Renal pelvis (tissue), 4 donors: ENCODE measurements around the gene A1BG. TPM values are rescaled to one million over a fixed set of nuclear protein-coding genes. Genes with fewer than 3 reads are reported as not detected.

Experiments
- DNase-seq: peaks from one replicate; pipeline ENCODE4 v3.0.0-alpha.2; 2013
- polyA plus RNA-seq, 3 donors: library from polyadenylated mRNA; unstranded; fragments of 120-200 nt; gene quantifications; one replicate each; pipeline ENCODE4 v1.2.1, GENCODE V29; 2013; ENCODE audit not compliant: insufficient read length in 3 of 3

A1BG gene
- polyA plus RNA-seq, 3 donors: 1.6 to 2.1 (median 2.0) TPM

DNA sequence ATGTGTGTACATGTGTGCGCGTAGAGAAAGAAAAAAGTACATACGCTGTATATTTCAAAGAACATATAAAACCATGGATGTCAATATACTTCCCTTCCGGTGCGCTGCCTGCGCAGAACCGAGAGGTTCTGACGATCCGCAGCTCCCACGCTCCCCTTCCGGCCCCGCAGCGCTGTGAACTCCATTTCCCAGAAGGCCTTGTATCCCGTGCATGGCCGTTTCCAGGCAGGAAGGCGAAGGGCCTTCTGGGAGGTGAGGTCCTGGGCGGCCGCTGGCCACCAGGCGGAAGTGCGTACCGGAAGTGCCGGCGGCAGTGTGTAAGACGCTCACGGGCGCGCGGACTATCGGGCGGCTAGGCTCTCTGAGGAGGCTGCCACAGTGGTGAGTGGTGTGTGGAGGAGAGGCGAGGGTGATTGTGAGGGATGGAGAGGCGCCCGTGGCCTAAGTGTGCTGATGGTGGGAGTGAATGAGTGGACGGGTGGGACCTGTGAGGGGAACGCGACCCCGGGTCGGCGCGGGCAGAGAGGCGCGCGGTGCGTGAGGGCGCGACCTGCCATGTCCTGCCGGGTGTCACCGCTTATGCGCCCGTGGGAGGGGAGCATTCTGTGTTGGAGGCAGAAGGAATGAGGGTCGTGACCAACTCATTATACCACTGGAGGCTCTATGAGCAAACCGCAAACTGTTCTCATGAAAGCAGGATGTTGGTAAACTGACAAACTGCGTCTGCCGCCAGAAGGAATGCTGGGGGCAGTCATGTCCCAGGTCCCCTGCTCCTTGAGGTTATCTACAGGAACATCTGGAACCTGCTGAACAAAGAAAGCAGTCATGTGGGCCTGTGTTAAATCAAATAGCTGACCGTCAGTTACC lies 48.0 kb downstream of the A1BG start, which contains the start of gene ERVK3-1:
Gene ERVK3-1 (plus strand): TSS at position 313 of the 867 bp plus-strand sequence. CDS start 6,792 bp downstream, outside the sequence.
- peak; percentile 96 for DNase-seq

DNA sequence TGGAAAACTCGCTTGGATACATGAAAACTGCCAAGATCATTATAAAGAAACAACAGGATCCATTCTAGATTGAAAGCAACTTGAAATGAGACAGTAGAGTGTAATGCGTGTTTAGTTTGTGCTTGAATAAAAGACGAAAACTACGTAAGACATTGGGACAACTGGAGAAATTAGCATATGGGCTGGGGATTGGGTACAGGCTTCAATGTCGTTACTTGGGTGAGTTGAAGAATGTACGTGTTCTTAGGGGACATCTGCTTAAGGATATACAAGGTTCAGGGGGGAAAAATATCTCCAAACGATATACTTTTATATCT lies 48.6 kb downstream of the A1BG start:
- no peak for DNase-seq

DNA sequence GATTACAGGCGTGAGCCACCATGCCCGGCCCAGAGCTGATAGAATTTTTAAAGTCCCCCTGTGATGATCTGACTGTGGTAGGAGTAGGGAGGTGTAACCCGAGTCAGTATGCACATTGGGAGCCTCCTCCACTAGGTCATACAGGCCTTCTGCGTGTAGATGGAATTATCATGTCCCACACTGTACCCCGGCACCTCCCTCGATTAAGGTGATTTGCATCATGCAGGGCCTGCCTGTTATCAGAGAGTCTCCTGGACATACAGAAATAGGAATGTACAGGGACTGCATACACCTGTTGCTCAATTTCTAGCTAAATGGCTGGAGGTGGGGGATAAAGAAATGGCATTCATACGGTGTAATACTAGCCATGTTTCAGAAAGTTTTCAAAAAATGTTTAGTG lies 49.0 kb downstream of the A1BG start:
- DNase-seq: no peak

DNA sequence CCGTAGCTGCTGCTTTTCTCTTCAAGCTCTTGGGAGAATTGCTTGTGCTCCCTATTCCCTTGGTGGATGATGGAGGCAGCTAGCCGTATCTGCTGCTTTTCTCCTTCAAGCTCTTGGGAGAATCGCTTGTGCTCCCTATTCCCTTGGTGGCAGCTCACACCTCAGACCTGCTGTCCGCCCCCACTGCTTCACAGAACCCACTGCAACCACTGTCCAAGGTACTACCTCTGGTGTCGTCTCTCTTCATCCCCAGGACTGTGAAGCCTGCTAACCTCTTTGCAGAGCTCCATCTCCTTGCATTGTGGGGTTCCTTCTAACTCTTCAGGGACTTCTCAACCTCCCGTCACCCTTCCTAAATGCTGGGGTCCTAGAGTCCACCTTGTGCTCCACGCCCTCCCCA lies 52.7 kb downstream of the A1BG start:
- DNase-seq: no peak

DNA sequence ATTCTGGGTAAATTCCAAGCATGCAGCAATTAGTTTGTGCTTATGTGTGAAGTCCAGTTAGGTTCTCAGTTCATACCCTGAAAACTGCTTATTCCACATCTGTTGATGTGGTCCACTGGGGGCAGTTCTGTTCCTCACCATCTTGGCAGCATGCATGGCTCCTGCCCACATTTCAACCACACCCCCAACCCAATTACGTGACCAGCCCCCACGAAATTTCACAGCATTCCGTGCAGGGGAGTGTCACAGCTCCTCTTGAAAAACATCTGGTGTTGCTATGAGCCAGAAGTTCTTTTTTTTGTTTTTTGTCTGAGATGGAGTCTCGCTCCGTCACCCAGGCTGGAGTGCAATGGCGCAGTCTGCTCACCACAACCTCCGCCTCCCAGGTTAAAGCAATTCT lies 57.2 kb downstream of the A1BG start:
- no peak for DNase-seq

Other genes with a start within 250 kb of the A1BG start
- gene ZNF329, start 202.7 kb downstream of the A1BG start, polyA plus RNA-seq: 10 to 100 TPM; 21.9 to 23.4 (median 22.0) TPM
- 10 to 100 TPM; 19.1 to 24.9 (median 23.8) TPM for gene ZNF274, start 170.4 kb downstream of the A1BG start, polyA plus RNA-seq
- gene ZNF544, start 124.6 kb downstream of the A1BG start, polyA plus RNA-seq: 10 to 100 TPM; 34.2 to 47.5 (median 44.4) TPM
- 10 to 100 TPM in 2 of 3 donors, 1 to 10 TPM in 1; 6.6 to 10.7 (median 10.5) TPM for gene ZNF8, start 74.5 kb downstream of the A1BG start, polyA plus RNA-seq
- gene ERVK3-1, start 48.1 kb downstream of the A1BG start, polyA plus RNA-seq: 10 to 100 TPM; 53.5 to 61.2 (median 59.1) TPM
- gene ZSCAN22, start 26.5 kb downstream of the A1BG start, polyA plus RNA-seq: 1 to 10 TPM; 3.8 to 4.1 (median 4.0) TPM
- 1 to 10 TPM; 5.0 to 7.1 (median 5.5) TPM for gene ZNF497, start 9.3 kb upstream of the A1BG start, polyA plus RNA-seq
- 1 to 10 TPM; 5.6 to 6.2 (median 5.8) TPM for gene ZNF837, start 27.5 kb upstream of the A1BG start, polyA plus RNA-seq
- gene RPS5, start 33.8 kb upstream of the A1BG start, polyA plus RNA-seq: 1,000 to 10,000 TPM in 2 of 3 donors, 100 to 1,000 TPM in 1; 960 to 1,160 (median 1,095) TPM
- not detected for gene RNF225, start 42.2 kb upstream of the A1BG start, polyA plus RNA-seq
- 10 to 100 TPM; 13.2 to 16.5 (median 13.9) TPM for gene ZNF584, start 55.2 kb upstream of the A1BG start, polyA plus RNA-seq
- gene ZNF132, start 86.7 kb upstream of the A1BG start, polyA plus RNA-seq: 10 to 100 TPM; 13.6 to 16.7 (median 15.1) TPM
- 1 to 10 TPM; 7.2 to 7.6 (median 7.2) TPM for gene ZNF324B, start 98.1 kb upstream of the A1BG start, polyA plus RNA-seq
- 10 to 100 TPM; 10.0 to 13.4 (median 11.0) TPM for gene ZNF324, start 113.6 kb upstream of the A1BG start, polyA plus RNA-seq
- 10 to 100 TPM; 17.3 to 23.4 (median 19.3) TPM for gene ZNF446, start 122.9 kb upstream of the A1BG start, polyA plus RNA-seq
- gene SLC27A5, start 158.5 kb upstream of the A1BG start, polyA plus RNA-seq: 10 to 100 TPM; 13.3 to 13.8 (median 13.6) TPM
- 10 to 100 TPM; 14.5 to 19.1 (median 16.1) TPM for gene ZBTB45, start 166.3 kb upstream of the A1BG start, polyA plus RNA-seq
- gene TRIM28, start 190.6 kb upstream of the A1BG start, polyA plus RNA-seq: 100 to 1,000 TPM; 644 to 816 (median 758) TPM
- 100 to 1,000 TPM; 117 to 136 (median 126) TPM for gene CHMP2A, start 201.6 kb upstream of the A1BG start, polyA plus RNA-seq
- gene UBE2M, start 205.1 kb upstream of the A1BG start, polyA plus RNA-seq: 100 to 1,000 TPM in 1 of 3 donors, 10 to 100 TPM in 2; 90.2 to 109 (median 97.5) TPM
- 10 to 100 TPM; 31.0 to 59.2 (median 54.2) TPM for gene MZF1, start 219.8 kb upstream of the A1BG start, polyA plus RNA-seq